ENCODE data around the gene HADHA.

GRCh38 chr2:26178246-26178645 lies 66.2 kb downstream of the HADHA start:
- TF ChIP-seq EZH2 (IDR thresholded peaks at IDR 0.05) (no peak), EZH2phosphoT487 (IDR thresholded peaks at IDR 0.05) (no peak), CTCF (IDR thresholded peaks at IDR 0.05) (no peak)
